Natural killer cell (primary cell): ENCODE measurements around the gene GRPEL2. TPM values are rescaled to one million over a fixed set of nuclear protein-coding genes. Genes with fewer than 3 reads are reported as not detected.

ENCODE experiments used
- ATAC-seq, 3 donors: fragments of 150-1000 bp in 2 of 3; fragments of 200-7000 bp in 1 of 3; cut with Tn5 transposase; 1 replicate in 1 of 3; 2 replicates in 2 of 3; pipeline ENCODE4 v1.10.0; 2021; ENCODE audit warnings: mild to moderate bottlenecking in 2 of 3, moderate library complexity in 2 of 3
- DNase-seq, 2 donors: peaks; one replicate each; pipeline versions ENCODE4 v3.0.0 to v3.0.0-alpha.2; 2013 to 2021; ENCODE audit warnings: mixed read lengths in 1 of 2
- H3K27ac ChIP-seq: one replicate; pipeline ENCODE4 v1.5.1; 2013; ENCODE audit warnings: mild to moderate bottlenecking, low read length
- H3K27me3 ChIP-seq: one replicate; pipeline ENCODE4 v1.6.1; 2013; ENCODE audit warnings: low read length; ENCODE audit not compliant: control insufficient read depth, insufficient read depth
- H3K36me3 ChIP-seq: one replicate; pipeline ENCODE4 v1.6.1; 2013; ENCODE audit warnings: low read length; ENCODE audit not compliant: control insufficient read depth, insufficient read depth
- H3K4me1 ChIP-seq: one replicate; pipeline ENCODE4 v1.6.1; 2013; ENCODE audit warnings: low read length; ENCODE audit not compliant: control insufficient read depth, insufficient read depth
- H3K4me3 ChIP-seq: one replicate; pipeline ENCODE4 v1.5.1; 2013; ENCODE audit warnings: low read length
- H3K9me3 ChIP-seq: one replicate; pipeline ENCODE4 v1.6.1; 2013; ENCODE audit warnings: low read length; ENCODE audit not compliant: control insufficient read depth, insufficient read depth
- H3K27ac Mint-ChIP-seq, 2 donors: one replicate each; pipeline ENCODE4 v1.8.0; 2022; ENCODE audit warnings: mild to moderate bottlenecking in 2 of 2, mixed read lengths in 2 of 2, moderate library complexity in 1 of 2
- H3K27me3 Mint-ChIP-seq, 2 donors: one replicate each; pipeline ENCODE4 v1.8.0; 2022; ENCODE audit warnings: low read depth in 2 of 2, mixed read lengths in 2 of 2
- H3K36me3 Mint-ChIP-seq: one replicate; pipeline ENCODE4 v1.8.0; 2022; ENCODE audit warnings: mixed read lengths
- H3K4me1 Mint-ChIP-seq, 2 donors: one replicate each; pipeline ENCODE4 v1.8.0; 2022; ENCODE audit warnings: mixed read lengths in 2 of 2
- H3K4me3 Mint-ChIP-seq: one replicate; pipeline ENCODE4 v1.8.0; 2022; ENCODE audit warnings: mild to moderate bottlenecking, moderate library complexity, mixed read lengths
- H3K9me3 Mint-ChIP-seq, 2 donors: one replicate each; pipeline ENCODE4 v1.8.0; 2022; ENCODE audit warnings: mixed read lengths in 2 of 2
- WGBS: methylation state at CpG from one replicate; pipeline ENCODE4 v1.1.7; 2013; ENCODE audit warnings: missing lambda C conversion rate; ENCODE audit not compliant: insufficient coverage; 5-methylcytosine and 5-hydroxymethylcytosine counted together
- intact Hi-C: fragments of 100-400 bp; cut with micrococcal nuclease; formaldehyde crosslinking; loops from one replicate; pipeline ENCODE4 v1.14.2; 2022
- total RNA-seq, 4 donors: library from RNA; stranded (reverse); fragments of 120-200 nt in 1 of 4; gene quantifications; one replicate each; pipeline versions ENCODE4 v1.2.3 to v1.2.4, GENCODE V29; 2013 to 2022
- TF ChIP-seq, protein P1 (sequence below): fragments of 200-600 bp; IDR thresholded peaks from one replicate; pipeline ENCODE4 v1.8.0; 2022; ENCODE audit warnings: antibody characterized with exemption

The GRPEL2 gene
- total RNA-seq, 3 donors from 2014 or later (not counting 1 experiment from before 2014, with no cell fraction given) = 5.6 to 12.9 (median 6.8) TPM

DNA sequence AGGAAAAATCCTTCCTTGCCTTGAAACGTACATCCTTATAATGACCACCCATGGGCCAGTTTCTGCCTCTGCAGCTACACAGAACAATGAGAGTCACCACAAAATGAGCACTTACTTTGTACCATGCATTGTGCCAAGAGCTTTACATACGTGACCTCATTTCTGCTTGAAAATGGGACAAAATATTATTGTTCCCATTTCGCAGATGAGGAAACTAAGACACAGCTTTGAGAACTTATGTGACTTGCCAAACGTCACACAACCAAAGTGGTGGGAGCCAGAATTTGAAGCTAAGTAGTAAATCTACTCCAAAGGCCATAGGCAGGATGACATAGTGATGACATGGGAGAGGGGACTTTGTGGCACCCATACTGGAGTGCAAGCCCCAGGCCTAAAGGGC is 34.8 kb upstream of the GRPEL2 start:
- DNase-seq (no peak), ATAC-seq (no peak)
- H3K4me3 Mint-ChIP-seq = no peak overlapping the region
- H3K27me3 Mint-ChIP-seq = peaks cover 0 to 2% of the 10 kb centered on the region in 2 donors
- Histone ChIP-seq H3K4me1 (no peaks in the 10 kb centered on the region), H3K36me3 (no peaks in the 10 kb centered on the region), H3K9me3 (no peaks in the 10 kb centered on the region), H3K4me3 (no peak overlapping the region), H3K27me3 (no peaks in the 10 kb centered on the region), H3K27ac (no peak overlapping the region)
- intact Hi-C loops = no loop called here
- no peaks in the 10 kb centered on the region for H3K36me3 Mint-ChIP-seq
- no peak overlapping the region for H3K27ac Mint-ChIP-seq
- no peaks in the 10 kb centered on the region for H3K9me3 Mint-ChIP-seq
- no peaks in the 10 kb centered on the region for H3K4me1 Mint-ChIP-seq
- WGBS = 89% methylated on average over 4 of the region's 4 CpGs
- TF ChIP-seq, protein P1, sequence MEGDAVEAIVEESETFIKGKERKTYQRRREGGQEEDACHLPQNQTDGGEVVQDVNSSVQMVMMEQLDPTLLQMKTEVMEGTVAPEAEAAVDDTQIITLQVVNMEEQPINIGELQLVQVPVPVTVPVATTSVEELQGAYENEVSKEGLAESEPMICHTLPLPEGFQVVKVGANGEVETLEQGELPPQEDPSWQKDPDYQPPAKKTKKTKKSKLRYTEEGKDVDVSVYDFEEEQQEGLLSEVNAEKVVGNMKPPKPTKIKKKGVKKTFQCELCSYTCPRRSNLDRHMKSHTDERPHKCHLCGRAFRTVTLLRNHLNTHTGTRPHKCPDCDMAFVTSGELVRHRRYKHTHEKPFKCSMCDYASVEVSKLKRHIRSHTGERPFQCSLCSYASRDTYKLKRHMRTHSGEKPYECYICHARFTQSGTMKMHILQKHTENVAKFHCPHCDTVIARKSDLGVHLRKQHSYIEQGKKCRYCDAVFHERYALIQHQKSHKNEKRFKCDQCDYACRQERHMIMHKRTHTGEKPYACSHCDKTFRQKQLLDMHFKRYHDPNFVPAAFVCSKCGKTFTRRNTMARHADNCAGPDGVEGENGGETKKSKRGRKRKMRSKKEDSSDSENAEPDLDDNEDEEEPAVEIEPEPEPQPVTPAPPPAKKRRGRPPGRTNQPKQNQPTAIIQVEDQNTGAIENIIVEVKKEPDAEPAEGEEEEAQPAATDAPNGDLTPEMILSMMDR = no peak

DNA sequence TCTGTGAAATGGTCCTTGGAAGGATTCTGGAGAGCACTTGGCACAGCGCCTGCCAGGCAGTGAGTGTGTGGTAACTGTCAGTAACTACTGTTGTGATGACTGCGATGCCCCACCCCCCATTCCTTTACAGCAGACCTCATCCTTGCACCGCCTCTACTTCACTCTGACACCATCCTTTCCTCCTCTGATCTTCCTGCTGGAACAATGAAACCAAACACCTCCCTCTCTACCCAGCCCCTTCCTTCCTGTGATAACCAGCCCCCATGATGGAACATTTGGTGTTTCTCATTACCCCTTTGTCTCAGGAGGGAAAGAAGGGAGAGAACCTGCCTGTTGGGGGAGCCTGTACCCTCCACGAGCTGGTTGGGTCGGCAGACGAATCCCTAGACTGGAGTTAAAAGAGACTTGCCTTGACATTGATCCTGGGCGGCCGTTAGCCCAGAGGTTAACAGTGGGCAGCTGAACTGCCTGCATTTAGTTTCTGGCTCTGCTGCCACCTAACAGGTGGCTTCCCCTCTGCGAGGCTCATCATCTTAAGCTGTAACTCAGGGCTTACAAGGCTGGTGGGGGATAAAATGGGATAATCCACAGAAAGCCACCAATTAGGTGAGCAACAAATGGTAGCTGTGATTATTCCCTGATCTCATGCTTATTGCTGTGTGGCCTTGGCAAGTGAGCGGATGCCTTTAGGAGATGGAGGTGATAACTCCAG is 34.2 kb upstream of the GRPEL2 start:
- no peaks in the 10 kb centered on the region for H3K4me1 ChIP-seq
- no peak overlapping the region for H3K27ac ChIP-seq
- TF ChIP-seq, protein P1 = no peak
- no peaks in the 10 kb centered on the region for H3K9me3 ChIP-seq
- no peaks in the 10 kb centered on the region for H3K36me3 Mint-ChIP-seq
- no peak overlapping the region for H3K27ac Mint-ChIP-seq
- no peak for DNase-seq
- H3K4me3 Mint-ChIP-seq = no peak overlapping the region
- intact Hi-C loops = no loop called here
- 69% methylated on average over 10 of the region's 10 CpGs for WGBS
- no peak overlapping the region for H3K4me3 ChIP-seq
- H3K27me3 Mint-ChIP-seq = peaks cover 0 to 2% of the 10 kb centered on the region in 2 donors
- no peaks in the 10 kb centered on the region for H3K36me3 ChIP-seq
- H3K4me1 Mint-ChIP-seq = no peaks in the 10 kb centered on the region
- no peaks in the 10 kb centered on the region for H3K9me3 Mint-ChIP-seq
- ATAC-seq = no peak
- H3K27me3 ChIP-seq = no peaks in the 10 kb centered on the region

DNA sequence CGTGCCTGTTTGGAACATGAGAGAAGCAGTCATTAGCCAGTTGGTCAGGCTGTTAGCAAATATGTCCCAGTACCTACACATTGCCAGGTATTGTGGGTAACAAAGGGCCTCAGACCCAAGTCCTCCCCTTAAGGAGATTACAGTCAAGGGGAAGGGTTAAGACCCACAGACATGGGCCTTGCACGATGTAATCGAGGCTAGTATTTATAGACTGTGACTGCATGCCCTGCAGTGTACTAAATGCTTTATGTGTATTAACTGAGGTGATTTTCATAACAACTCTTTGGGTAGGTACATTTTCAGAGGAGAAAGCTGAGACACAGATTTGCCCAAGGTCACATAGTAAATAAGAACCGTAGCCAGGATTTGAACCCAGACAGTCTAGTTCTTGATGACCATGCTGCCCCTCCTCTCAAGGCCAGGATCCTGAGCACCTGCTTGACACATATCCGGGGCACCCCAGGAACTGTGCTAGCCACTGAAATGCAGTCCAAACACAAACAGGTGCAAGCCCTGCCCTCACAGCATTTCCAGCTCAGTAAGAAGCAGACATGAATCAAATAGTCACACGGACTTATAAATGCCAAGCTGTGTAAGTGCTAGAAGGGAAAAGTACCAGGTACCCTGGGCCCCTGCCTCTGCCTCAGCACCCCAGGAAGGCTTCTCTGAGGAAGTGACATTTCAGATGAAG is 32.0 kb upstream of the GRPEL2 start:
- 84% methylated on average over 5 of the region's 6 CpGs for WGBS
- no peak overlapping the region for H3K4me3 Mint-ChIP-seq

More for the DNA sequence above, 32.0 kb upstream of the GRPEL2 start:
- Histone ChIP-seq H3K36me3 (no peaks in the 10 kb centered on the region), H3K9me3 (no peaks in the 10 kb centered on the region), H3K4me1 (no peaks in the 10 kb centered on the region), H3K27ac (no peak overlapping the region), H3K4me3 (no peak overlapping the region), H3K27me3 (no peaks in the 10 kb centered on the region)
- Mint-ChIP-seq H3K27me3 (peaks cover 0 to 2% of the 10 kb centered on the region in 2 donors), H3K27ac (no peak overlapping the region), H3K4me1 (no peaks in the 10 kb centered on the region), H3K9me3 (no peaks in the 10 kb centered on the region), H3K36me3 (no peaks in the 10 kb centered on the region)
- TF ChIP-seq, protein P1 = no peak
- DNase-seq = no peak
- intact Hi-C loops = no loop called here
- no peak for ATAC-seq
